Activated CD4-positive, alpha-beta T cell treated with anti-CD3 and anti-CD28 coated beads for 1 hour (primary cell): ENCODE measurements around the gene CHST11.
"Not testable (repeated sequence)": the region's sequence is repeated elsewhere in the genome, so short reads cannot be mapped to it uniquely, and the experiment has no call there.

Experiments used
- DNase-seq: peaks from one replicate; pipeline ENCODE4 v3.0.0-alpha.2; 2020

Gene CHST11

GRCh38 chr12:104608998-104609397, 152.2 kb downstream of the CHST11 start:
- no peak for DNase-seq

GRCh38 chr12:104609445-104609844, 152.7 kb downstream of the CHST11 start:
- no peak for DNase-seq

GRCh38 chr12:104610513-104611235, 153.9 kb downstream of the CHST11 start:
- no peak for DNase-seq

GRCh38 chr12:104611671-104612070, 154.9 kb downstream of the CHST11 start:
- DNase-seq, result no peak

- not testable (repeated sequence) for DNase-seq
Measured at GRCh38 chr12:104613372-104613771, 156.6 kb downstream of the CHST11 start.

- DNase-seq, result no peak
Measured at GRCh38 chr12:104615048-104615561, 158.4 kb downstream of the CHST11 start.

- no peak for DNase-seq
Measured at GRCh38 chr12:104618691-104619090, 161.9 kb downstream of the CHST11 start.

- DNase-seq, result no peak
Measured at GRCh38 chr12:104619305-104619704, 162.6 kb downstream of the CHST11 start.

- DNase-seq, result no peak
Measured at GRCh38 chr12:104620837-104621531, 164.2 kb downstream of the CHST11 start.

GRCh38 chr12:104622928-104623327, 166.2 kb downstream of the CHST11 start:
- no peak for DNase-seq

- DNase-seq, result no peak
Measured at GRCh38 chr12:104623883-104624282, 167.1 kb downstream of the CHST11 start.

GRCh38 chr12:104624529-104624928, 167.8 kb downstream of the CHST11 start:
- DNase-seq, result no peak

- no peak for DNase-seq
Measured at GRCh38 chr12:104626069-104626837, 169.5 kb downstream of the CHST11 start.

GRCh38 chr12:104627231-104627989, 170.7 kb downstream of the CHST11 start:
- DNase-seq, result no peak

- no peak for DNase-seq
Measured at GRCh38 chr12:104627990-104628830, 171.5 kb downstream of the CHST11 start.

- DNase-seq, result no peak
Measured at GRCh38 chr12:104628831-104629135, 172.0 kb downstream of the CHST11 start.

GRCh38 chr12:104630230-104630670, 173.5 kb downstream of the CHST11 start:
- no peak for DNase-seq

GRCh38 chr12:104631867-104632266, 175.1 kb downstream of the CHST11 start:
- no peak for DNase-seq

- no peak for DNase-seq
Measured at GRCh38 chr12:104632724-104633201, 176.0 kb downstream of the CHST11 start.

GRCh38 chr12:104634044-104634443, 177.3 kb downstream of the CHST11 start:
- no peak for DNase-seq

GRCh38 chr12:104634852-104635251, 178.1 kb downstream of the CHST11 start:
- DNase-seq, result no peak
